Measurements from ENCODE around the gene FAM25C.
"Not testable (repeated sequence)": the region's sequence is repeated elsewhere in the genome, so short reads cannot be mapped to it uniquely, and the experiment has no call there.

FAM25C gene

GRCh38 chr10:47947424-47947823, 52.2 kb downstream of the FAM25C start:
- not testable (repeated sequence) for DNase-seq

Data from islet precursor cell (in vitro differentiated cells).